ENCODE measurements around the gene NOTO.

DNA sequence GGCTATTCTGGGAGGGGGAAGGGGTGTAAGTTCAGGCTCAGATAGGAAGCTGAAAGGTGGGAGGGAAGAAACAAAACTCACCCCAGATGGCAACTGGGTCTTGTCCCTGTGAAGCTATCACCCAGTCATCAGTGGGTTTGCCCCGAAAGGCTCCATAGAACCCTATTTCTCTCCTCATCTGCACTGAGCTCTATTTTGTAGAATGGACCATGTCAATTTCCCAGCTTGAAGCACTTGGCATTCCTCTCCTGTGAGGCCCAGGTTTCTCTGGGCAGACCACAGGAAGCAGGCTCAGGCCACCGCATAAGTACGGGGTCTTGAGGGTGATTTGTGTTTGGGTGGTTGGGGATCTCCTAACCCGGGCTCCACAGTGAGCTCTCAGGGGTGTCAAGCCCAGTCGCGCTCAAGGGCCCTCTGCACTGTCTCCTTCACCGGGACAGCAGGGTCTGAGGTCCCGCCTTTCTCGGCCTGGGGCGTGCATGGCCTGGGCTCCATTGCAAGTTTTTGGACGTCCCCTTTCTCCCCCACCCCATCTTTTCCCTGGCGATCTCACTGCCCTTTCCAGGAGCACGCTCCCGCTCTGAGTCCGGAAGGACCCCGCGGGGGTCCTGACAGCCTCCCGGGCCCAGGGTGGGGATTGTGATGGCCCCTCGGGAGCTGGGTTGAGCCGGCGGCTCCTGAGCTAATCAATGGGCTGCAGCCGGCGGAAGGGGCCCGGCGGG lies 27.3 kb upstream of the NOTO start:
- TF ChIP-seq, protein P1, sequence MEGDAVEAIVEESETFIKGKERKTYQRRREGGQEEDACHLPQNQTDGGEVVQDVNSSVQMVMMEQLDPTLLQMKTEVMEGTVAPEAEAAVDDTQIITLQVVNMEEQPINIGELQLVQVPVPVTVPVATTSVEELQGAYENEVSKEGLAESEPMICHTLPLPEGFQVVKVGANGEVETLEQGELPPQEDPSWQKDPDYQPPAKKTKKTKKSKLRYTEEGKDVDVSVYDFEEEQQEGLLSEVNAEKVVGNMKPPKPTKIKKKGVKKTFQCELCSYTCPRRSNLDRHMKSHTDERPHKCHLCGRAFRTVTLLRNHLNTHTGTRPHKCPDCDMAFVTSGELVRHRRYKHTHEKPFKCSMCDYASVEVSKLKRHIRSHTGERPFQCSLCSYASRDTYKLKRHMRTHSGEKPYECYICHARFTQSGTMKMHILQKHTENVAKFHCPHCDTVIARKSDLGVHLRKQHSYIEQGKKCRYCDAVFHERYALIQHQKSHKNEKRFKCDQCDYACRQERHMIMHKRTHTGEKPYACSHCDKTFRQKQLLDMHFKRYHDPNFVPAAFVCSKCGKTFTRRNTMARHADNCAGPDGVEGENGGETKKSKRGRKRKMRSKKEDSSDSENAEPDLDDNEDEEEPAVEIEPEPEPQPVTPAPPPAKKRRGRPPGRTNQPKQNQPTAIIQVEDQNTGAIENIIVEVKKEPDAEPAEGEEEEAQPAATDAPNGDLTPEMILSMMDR (IDR thresholded peaks at IDR 0.05), result no peak
- TF ChIP-seq POLR2A (IDR thresholded peaks at IDR 0.05), result no peak

Data from adrenal gland (tissue), 5 donors.